Keratinocyte (primary cell): ENCODE measurements around the gene ZBED4.

ENCODE experiments used
- EZH2 ChIP-seq: IDR thresholded peaks from one replicate; pipeline ENCODE4 v1.6.1; 2012; ENCODE audit warnings: inconsistent platforms, mild to moderate bottlenecking, low read length, moderate library complexity
- TF ChIP-seq, protein P1 (sequence below), 3 experiments: IDR thresholded peaks in 1 of 3; conservative IDR thresholded peaks in 1 of 3; optimal IDR thresholded peaks in 1 of 3; 2 replicates in 2 of 3; 3 replicates in 1 of 3; pipeline versions ENCODE3 to v1.5.1; 2011; ENCODE audit warnings: low read length in 3 of 3, mild to moderate bottlenecking in 3 of 3, moderate library complexity in 2 of 3, control low read depth in 1 of 3, inconsistent platforms in 1 of 3; ENCODE audit not compliant: insufficient read depth in 2 of 3; ENCODE audit errors: extremely low read depth in 1 of 3

GRCh38 chr22:49933236-49934159 lies 79.9 kb downstream of the ZBED4 start:
- TF ChIP-seq, protein P1, sequence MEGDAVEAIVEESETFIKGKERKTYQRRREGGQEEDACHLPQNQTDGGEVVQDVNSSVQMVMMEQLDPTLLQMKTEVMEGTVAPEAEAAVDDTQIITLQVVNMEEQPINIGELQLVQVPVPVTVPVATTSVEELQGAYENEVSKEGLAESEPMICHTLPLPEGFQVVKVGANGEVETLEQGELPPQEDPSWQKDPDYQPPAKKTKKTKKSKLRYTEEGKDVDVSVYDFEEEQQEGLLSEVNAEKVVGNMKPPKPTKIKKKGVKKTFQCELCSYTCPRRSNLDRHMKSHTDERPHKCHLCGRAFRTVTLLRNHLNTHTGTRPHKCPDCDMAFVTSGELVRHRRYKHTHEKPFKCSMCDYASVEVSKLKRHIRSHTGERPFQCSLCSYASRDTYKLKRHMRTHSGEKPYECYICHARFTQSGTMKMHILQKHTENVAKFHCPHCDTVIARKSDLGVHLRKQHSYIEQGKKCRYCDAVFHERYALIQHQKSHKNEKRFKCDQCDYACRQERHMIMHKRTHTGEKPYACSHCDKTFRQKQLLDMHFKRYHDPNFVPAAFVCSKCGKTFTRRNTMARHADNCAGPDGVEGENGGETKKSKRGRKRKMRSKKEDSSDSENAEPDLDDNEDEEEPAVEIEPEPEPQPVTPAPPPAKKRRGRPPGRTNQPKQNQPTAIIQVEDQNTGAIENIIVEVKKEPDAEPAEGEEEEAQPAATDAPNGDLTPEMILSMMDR (optimal IDR thresholded peaks at IDR 0.05 in 1 of 3, IDR thresholded peaks at IDR 0.05 in 1 of 3, conservative IDR thresholded peaks at IDR 0.05 in 1 of 3; ENCODE audit: extremely low read depth in 1 of 3, insufficient read depth in 2 of 3, low read length in 3 of 3): no peak
- TF ChIP-seq EZH2: no peak
